HG03432 (cell line): ENCODE measurements around the gene ALDH18A1.
"Not testable (repeated sequence)": the region's sequence is repeated elsewhere in the genome, so short reads cannot be mapped to it uniquely, and the experiment has no call there.

Experiments used
- ATAC-seq: cut with Tn5 transposase; IDR thresholded peaks from one replicate; pipeline ENCODE4 v1.9.1; 2021; ENCODE audit warnings: mild to moderate bottlenecking, moderate library complexity; ENCODE audit not compliant: unreplicated experiment

ALDH18A1 gene

GRCh38 chr10:95651346-95652060 is 5.0 kb downstream of the ALDH18A1 start:
- ATAC-seq = no peak

- no peak for ATAC-seq
Measured at GRCh38 chr10:95650232-95650631, 6.3 kb downstream of the ALDH18A1 start.

- ATAC-seq = no peak
Measured at GRCh38 chr10:95648138-95648537, 8.4 kb downstream of the ALDH18A1 start.

- ATAC-seq = no peak
Measured at GRCh38 chr10:95646160-95646559, 10.4 kb downstream of the ALDH18A1 start.

- ATAC-seq = no peak
Measured at GRCh38 chr10:95644901-95645300, 11.6 kb downstream of the ALDH18A1 start.

- no peak for ATAC-seq
Measured at GRCh38 chr10:95640891-95641315, 15.6 kb downstream of the ALDH18A1 start.

- no peak for ATAC-seq
Measured at GRCh38 chr10:95637911-95638310, 18.6 kb downstream of the ALDH18A1 start.

GRCh38 chr10:95637140-95637539 is 19.4 kb downstream of the ALDH18A1 start:
- no peak for ATAC-seq

GRCh38 chr10:95635319-95635733 is 21.2 kb downstream of the ALDH18A1 start:
- ATAC-seq = no peak

GRCh38 chr10:95628786-95629185 is 27.7 kb downstream of the ALDH18A1 start:
- no peak for ATAC-seq

- no peak for ATAC-seq
Measured at GRCh38 chr10:95626500-95626899, 30.0 kb downstream of the ALDH18A1 start.

GRCh38 chr10:95620415-95620814 is 36.1 kb downstream of the ALDH18A1 start:
- ATAC-seq = not testable (repeated sequence)

- no peak for ATAC-seq
Measured at GRCh38 chr10:95618101-95618500, 38.4 kb downstream of the ALDH18A1 start.

GRCh38 chr10:95616446-95616845 is 40.1 kb downstream of the ALDH18A1 start:
- ATAC-seq = no peak

- no peak for ATAC-seq
Measured at GRCh38 chr10:95613330-95613729, 43.2 kb downstream of the ALDH18A1 start.

- no peak for ATAC-seq
Measured at GRCh38 chr10:95610727-95611126, 45.8 kb downstream of the ALDH18A1 start.

GRCh38 chr10:95606922-95607321 is 49.6 kb downstream of the ALDH18A1 start:
- no peak for ATAC-seq

- no peak for ATAC-seq
Measured at GRCh38 chr10:95605163-95605562, 51.3 kb downstream of the ALDH18A1 start.

GRCh38 chr10:95604630-95605029 is 51.9 kb downstream of the ALDH18A1 start:
- ATAC-seq = no peak

- no peak for ATAC-seq
Measured at GRCh38 chr10:95602382-95602781, 54.1 kb downstream of the ALDH18A1 start.

- ATAC-seq = peak; percentile 67
Measured at GRCh38 chr10:95601116-95601719, 55.3 kb downstream of the ALDH18A1 start.

GRCh38 chr10:95600158-95600557 is 56.4 kb downstream of the ALDH18A1 start:
- no peak for ATAC-seq

- no peak for ATAC-seq
Measured at GRCh38 chr10:95597788-95598187, 58.7 kb downstream of the ALDH18A1 start.
